GM12891 (cell line): Measurements from ENCODE around the gene DMRTA1.

ENCODE experiments used
- PAX5 ChIP-seq: IDR thresholded peaks from 2 replicates; pipeline ENCODE4 v1.6.1; 2011; ENCODE audit warnings: low read length, moderate library complexity, mild to moderate bottlenecking; ENCODE audit not compliant: insufficient read depth, severe bottlenecking
- POLR2A ChIP-seq: IDR thresholded peaks from 2 replicates; pipeline ENCODE4 v1.6.1; 2011; ENCODE audit warnings: low read depth, low read length, control low read depth
- POLR2AphosphoS5 ChIP-seq: IDR thresholded peaks from 2 replicates; pipeline ENCODE4 v1.6.1; 2011; ENCODE audit warnings: low read depth, low read length, control low read depth
- POU2F2 ChIP-seq: IDR thresholded peaks from 2 replicates; pipeline ENCODE4 v1.6.1; 2011; ENCODE audit warnings: low read depth, mild to moderate bottlenecking, control low read depth, low read length, moderate library complexity
- SPI1 ChIP-seq: IDR thresholded peaks from 2 replicates; pipeline ENCODE4 v1.6.1; 2011; ENCODE audit warnings: low read depth, low read length, control low read depth
- TAF1 ChIP-seq: IDR thresholded peaks from 2 replicates; pipeline ENCODE4 v1.6.1; 2011; ENCODE audit warnings: low read depth, low read length, control low read depth

GRCh38 chr9:22463205-22463604 lies 16.6 kb downstream of the DMRTA1 start:
- TF ChIP-seq POLR2A (no peak), SPI1 (no peak), POLR2AphosphoS5 (no peak), TAF1 (no peak), POU2F2 (no peak), PAX5 (no peak)
